ENCODE measurements around the gene DNAJC7.
"Not testable (repeated sequence)": the region's sequence is repeated elsewhere in the genome, so short reads cannot be mapped to it uniquely, and the experiment has no call there.

Gene DNAJC7

GRCh38 chr17:41957031-41957868, 60.0 kb downstream of the DNAJC7 start:
- DNase-seq (ENCODE audit: low read depth), result no peak

- DNase-seq (ENCODE audit: low read depth), result no peak
Observed at GRCh38 chr17:41956522-41956921, 60.7 kb downstream of the DNAJC7 start.

- DNase-seq (ENCODE audit: low read depth), result no peak
Observed at GRCh38 chr17:41948762-41949460, 68.3 kb downstream of the DNAJC7 start.

- no peak for DNase-seq (ENCODE audit: low read depth)
Observed at GRCh38 chr17:41944943-41945342, 72.3 kb downstream of the DNAJC7 start.

GRCh38 chr17:41943492-41943891, 73.7 kb downstream of the DNAJC7 start:
- DNase-seq (ENCODE audit: low read depth), result no peak

GRCh38 chr17:41942626-41943373, 74.4 kb downstream of the DNAJC7 start:
- no peak for DNase-seq (ENCODE audit: low read depth)

GRCh38 chr17:41941168-41941567, 76.1 kb downstream of the DNAJC7 start:
- no peak for DNase-seq (ENCODE audit: low read depth)

- no peak for DNase-seq (ENCODE audit: low read depth)
Observed at GRCh38 chr17:41939693-41940090, 77.5 kb downstream of the DNAJC7 start.

- no peak for DNase-seq (ENCODE audit: low read depth)
Observed at GRCh38 chr17:41939044-41939692, 78.1 kb downstream of the DNAJC7 start.

GRCh38 chr17:41937970-41938954, 79.0 kb downstream of the DNAJC7 start:
- no peak for DNase-seq (ENCODE audit: low read depth)

GRCh38 chr17:41935641-41936040, 81.6 kb downstream of the DNAJC7 start:
- DNase-seq (ENCODE audit: low read depth), result no peak

- no peak for DNase-seq (ENCODE audit: low read depth)
Observed at GRCh38 chr17:41932816-41933389, 84.3 kb downstream of the DNAJC7 start.

- DNase-seq (ENCODE audit: low read depth), result not testable (repeated sequence)
Observed at GRCh38 chr17:41931715-41932114, 85.5 kb downstream of the DNAJC7 start.

GRCh38 chr17:41930833-41931156, 86.4 kb downstream of the DNAJC7 start:
- not testable (repeated sequence) for DNase-seq (ENCODE audit: low read depth)

GRCh38 chr17:41930009-41930832, 87.0 kb downstream of the DNAJC7 start, which contains the start of gene ODAD4:
Gene ODAD4, plus strand, starts transcription at chr17:41930617. Its CDS starts 107 bp downstream, at chr17:41930724.
- peak; percentile 96 for DNase-seq (ENCODE audit: low read depth)

- no peak for DNase-seq (ENCODE audit: low read depth)
Observed at GRCh38 chr17:41928693-41929251, 88.5 kb downstream of the DNAJC7 start.
